Lung microvascular endothelial cell (primary cell): ENCODE results near the gene FEV. TPM values are rescaled to one million over a fixed set of nuclear protein-coding genes. Genes with fewer than 3 reads are reported as not detected.

Experiments used
- DNase-seq, 2 donors: peaks; one replicate each; pipeline versions ENCODE4 v3.0.0 to v3.0.0-alpha.2; 2010; ENCODE audit warnings: low read depth in 2 of 2
- total RNA-seq: library from RNA; depleted of rRNA; stranded (reverse); fragments of >200 nt; gene quantifications from 2 replicates; pipeline ENCODE4 v1.2.1, GENCODE V29; 2014

Gene FEV
- total RNA-seq = not detected in 2 replicates

GRCh38 chr2:218985021-218985324 is at the start of gene FEV:
Gene FEV, minus strand, starts transcription at chr2:218985184. Its CDS starts 109 bp downstream, at chr2:218985075.
- DNase-seq = no peak

- no peak for DNase-seq
These were observed 47.2 kb upstream of the FEV start for GRCh38 chr2:219032051-219032745.

GRCh38 chr2:219031005-219031738 is 46.2 kb upstream of the FEV start:
- no peak for DNase-seq

GRCh38 chr2:219030177-219030940 is 45.4 kb upstream of the FEV start:
- no peak for DNase-seq

GRCh38 chr2:219029829-219030165 is 44.8 kb upstream of the FEV start:
- DNase-seq = peak; percentile 75 to 82

GRCh38 chr2:219028996-219029828 is 44.2 kb upstream of the FEV start:
- DNase-seq = no peak

GRCh38 chr2:219028141-219028540 is 43.2 kb upstream of the FEV start:
- DNase-seq = no peak

- no peak for DNase-seq
These were observed 42.6 kb upstream of the FEV start for GRCh38 chr2:219027511-219028055.

- no peak for DNase-seq
These were observed 42.0 kb upstream of the FEV start for GRCh38 chr2:219026946-219027345.

- DNase-seq = no peak
These were observed 40.9 kb upstream of the FEV start for GRCh38 chr2:219025637-219026585.

- no peak for DNase-seq
These were observed 39.1 kb upstream of the FEV start for GRCh38 chr2:219024059-219024458.

GRCh38 chr2:219023045-219023605 is 38.1 kb upstream of the FEV start:
- DNase-seq = no peak

- DNase-seq = no peak
These were observed 37.6 kb upstream of the FEV start for GRCh38 chr2:219022616-219023015.

GRCh38 chr2:219022041-219022440 is 37.1 kb upstream of the FEV start:
- no peak for DNase-seq

- DNase-seq = no peak
These were observed 36.6 kb upstream of the FEV start for GRCh38 chr2:219021591-219021990.

GRCh38 chr2:219020604-219021365 is 35.8 kb upstream of the FEV start:
- DNase-seq = peak in 1 of 2 donors; percentile 16

GRCh38 chr2:219019436-219019835 is 34.5 kb upstream of the FEV start:
- DNase-seq = no peak

GRCh38 chr2:219018726-219019125 is 33.7 kb upstream of the FEV start:
- DNase-seq = no peak

- no peak for DNase-seq
These were observed 33.3 kb upstream of the FEV start for GRCh38 chr2:219018286-219018685.
